Peyer's patch (tissue), 4 donors: Measurements from ENCODE around the gene GALNT1.

Source experiments
- CTCF ChIP-seq, 6 experiments: fragments of 450-650 bp in 4 of 6; fragments of 200-600 bp in 2 of 6; sonication (generic) in 1 of 6; IDR thresholded peaks; one replicate each; pipeline ENCODE4 v1.5.1; 2017 to 2019; ENCODE audit warnings: antibody characterized with exemption in 6 of 6, mild to moderate bottlenecking in 3 of 6, moderate library complexity in 1 of 6
- POLR2A ChIP-seq, 2 donors: fragments of 450-650 bp; IDR thresholded peaks; one replicate each; pipeline ENCODE4 v1.5.1; 2017; ENCODE audit warnings: antibody characterized with exemption in 2 of 2, mild to moderate bottlenecking in 2 of 2, moderate library complexity in 2 of 2

DNA sequence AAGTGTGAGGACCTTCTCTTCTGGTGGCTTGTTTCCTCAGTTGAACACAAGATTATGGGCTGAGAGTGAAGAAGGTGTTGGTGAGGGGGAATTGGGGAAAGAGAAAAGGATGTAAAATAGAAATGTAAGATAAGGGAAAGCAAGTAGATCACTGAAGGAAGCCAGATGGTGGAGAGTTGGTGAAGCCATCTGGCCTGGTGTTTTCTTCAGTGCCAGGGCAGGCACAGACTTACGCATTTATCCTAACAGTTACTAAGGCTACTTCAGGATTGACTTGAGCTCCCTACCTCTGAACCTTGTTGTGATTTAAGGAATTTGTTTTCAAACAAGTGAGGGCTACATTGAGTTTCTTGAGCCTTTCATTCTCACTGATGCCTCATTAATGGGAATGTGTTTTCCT lies 113.8 kb downstream of the GALNT1 start:
- no peak for TF ChIP-seq CTCF (IDR thresholded peaks at IDR 0.05)
- TF ChIP-seq POLR2A (IDR thresholded peaks at IDR 0.05): no peak
